A673 (cell line): ENCODE data around the gene ENGASE.

Experiments used
- EZH2 ChIP-seq: fragments of 200-600 bp; sonication (generic); IDR thresholded peaks from 2 replicates; pipeline ENCODE4 v1.6.1; 2017; ENCODE audit warnings: borderline replicate concordance, low read depth, mild to moderate bottlenecking, mixed read lengths, antibody characterized with exemption, low read length; ENCODE audit not compliant: poor library complexity, severe bottlenecking
- TF ChIP-seq, protein P1 (sequence below): fragments of 300-800, 200-600 bp; sonication (generic); conservative IDR thresholded peaks from 2 replicates; pipeline ENCODE4 v1.5.1; 2017; ENCODE audit warnings: low read depth, mild to moderate bottlenecking, antibody characterized with exemption, low read length, moderate library complexity, mixed read lengths

DNA sequence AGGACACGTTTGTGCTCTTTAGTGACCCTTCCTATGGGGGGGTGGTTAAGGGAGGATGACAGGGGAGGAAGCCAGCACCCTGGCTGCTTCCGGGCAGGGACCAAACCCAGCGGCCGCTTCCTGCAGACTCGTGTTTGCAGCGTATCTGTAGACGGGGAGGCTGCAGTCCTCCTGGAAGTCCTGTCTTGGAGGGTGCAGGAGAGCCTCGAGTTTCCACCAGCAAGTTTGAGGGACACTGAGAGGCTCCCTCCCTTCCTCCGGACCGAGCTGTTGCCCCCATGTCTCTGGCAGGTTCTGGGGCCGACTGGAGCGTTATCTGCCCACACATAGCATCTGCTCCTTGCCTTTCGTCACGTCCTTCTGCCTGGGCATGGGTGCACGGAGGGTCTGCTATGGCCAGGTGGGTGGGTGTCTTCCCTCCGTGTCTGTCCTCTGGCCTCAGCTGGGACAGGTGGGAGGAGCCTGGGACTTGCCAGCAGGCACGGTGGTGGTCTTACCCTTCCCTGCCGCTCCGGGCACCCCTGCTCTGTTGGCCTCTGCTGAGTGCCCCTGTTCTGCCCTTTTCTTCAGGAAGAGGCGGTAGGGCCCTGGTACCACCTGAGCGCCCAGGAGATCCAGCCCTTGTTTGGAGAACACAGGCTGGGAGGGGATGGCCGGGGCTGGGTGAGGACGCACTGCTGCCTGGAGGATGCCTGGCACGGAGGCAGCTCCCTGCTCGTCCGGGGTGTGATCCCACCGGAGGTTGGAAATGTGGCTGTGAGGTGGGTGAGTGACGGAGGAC, 8.8 kb downstream of the ENGASE start:
- TF ChIP-seq, protein P1, sequence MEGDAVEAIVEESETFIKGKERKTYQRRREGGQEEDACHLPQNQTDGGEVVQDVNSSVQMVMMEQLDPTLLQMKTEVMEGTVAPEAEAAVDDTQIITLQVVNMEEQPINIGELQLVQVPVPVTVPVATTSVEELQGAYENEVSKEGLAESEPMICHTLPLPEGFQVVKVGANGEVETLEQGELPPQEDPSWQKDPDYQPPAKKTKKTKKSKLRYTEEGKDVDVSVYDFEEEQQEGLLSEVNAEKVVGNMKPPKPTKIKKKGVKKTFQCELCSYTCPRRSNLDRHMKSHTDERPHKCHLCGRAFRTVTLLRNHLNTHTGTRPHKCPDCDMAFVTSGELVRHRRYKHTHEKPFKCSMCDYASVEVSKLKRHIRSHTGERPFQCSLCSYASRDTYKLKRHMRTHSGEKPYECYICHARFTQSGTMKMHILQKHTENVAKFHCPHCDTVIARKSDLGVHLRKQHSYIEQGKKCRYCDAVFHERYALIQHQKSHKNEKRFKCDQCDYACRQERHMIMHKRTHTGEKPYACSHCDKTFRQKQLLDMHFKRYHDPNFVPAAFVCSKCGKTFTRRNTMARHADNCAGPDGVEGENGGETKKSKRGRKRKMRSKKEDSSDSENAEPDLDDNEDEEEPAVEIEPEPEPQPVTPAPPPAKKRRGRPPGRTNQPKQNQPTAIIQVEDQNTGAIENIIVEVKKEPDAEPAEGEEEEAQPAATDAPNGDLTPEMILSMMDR = no peak
- TF ChIP-seq EZH2 = no peak
